ENCODE data around the gene GINS1. TPM values are rescaled to one million over a fixed set of nuclear protein-coding genes. Genes with fewer than 3 reads are reported as not detected.

GINS1 gene
- total RNA-seq, 1 experiment from 2014 or later: 30.4 TPM

DNA sequence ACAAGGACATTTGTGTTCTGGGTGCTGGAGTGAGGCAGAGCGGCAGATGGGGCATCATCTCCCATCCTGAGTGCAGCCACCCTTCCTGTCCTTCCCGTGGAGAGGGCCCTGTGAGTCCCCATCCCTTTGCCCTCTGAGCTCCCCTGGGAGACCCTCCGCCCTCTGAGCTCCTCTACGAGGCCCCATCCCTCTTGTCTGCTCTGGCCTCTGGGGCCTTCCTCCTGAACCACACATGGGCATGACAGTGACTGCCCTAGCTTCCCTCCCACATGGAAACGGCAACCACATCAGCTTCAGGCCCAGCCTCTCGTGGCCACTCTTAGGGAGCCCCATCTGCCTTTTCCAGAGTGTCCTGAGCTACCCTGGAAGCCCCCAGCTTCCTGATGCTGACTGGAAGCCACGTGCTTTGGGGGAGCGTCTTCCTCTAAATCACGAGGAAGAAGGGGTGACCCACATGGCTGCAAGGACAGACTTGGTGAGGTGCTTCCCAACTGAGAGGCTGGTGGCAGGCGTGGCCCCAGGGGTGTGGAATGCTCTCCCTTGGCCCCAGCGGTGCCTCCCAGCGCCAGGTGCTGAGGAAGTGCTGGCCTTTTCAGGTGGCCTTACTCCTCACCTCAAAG lies 52.6 kb downstream of the GINS1 start (continued):
- no peak for TF ChIP-seq EGR1 (IDR thresholded peaks at IDR 0.05; ENCODE audit: low read depth)
- TF ChIP-seq, protein P1, sequence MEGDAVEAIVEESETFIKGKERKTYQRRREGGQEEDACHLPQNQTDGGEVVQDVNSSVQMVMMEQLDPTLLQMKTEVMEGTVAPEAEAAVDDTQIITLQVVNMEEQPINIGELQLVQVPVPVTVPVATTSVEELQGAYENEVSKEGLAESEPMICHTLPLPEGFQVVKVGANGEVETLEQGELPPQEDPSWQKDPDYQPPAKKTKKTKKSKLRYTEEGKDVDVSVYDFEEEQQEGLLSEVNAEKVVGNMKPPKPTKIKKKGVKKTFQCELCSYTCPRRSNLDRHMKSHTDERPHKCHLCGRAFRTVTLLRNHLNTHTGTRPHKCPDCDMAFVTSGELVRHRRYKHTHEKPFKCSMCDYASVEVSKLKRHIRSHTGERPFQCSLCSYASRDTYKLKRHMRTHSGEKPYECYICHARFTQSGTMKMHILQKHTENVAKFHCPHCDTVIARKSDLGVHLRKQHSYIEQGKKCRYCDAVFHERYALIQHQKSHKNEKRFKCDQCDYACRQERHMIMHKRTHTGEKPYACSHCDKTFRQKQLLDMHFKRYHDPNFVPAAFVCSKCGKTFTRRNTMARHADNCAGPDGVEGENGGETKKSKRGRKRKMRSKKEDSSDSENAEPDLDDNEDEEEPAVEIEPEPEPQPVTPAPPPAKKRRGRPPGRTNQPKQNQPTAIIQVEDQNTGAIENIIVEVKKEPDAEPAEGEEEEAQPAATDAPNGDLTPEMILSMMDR (IDR thresholded peaks at IDR 0.05 in 2 of 3, conservative IDR thresholded peaks at IDR 0.05 in 1 of 3; ENCODE audit: borderline replicate concordance in 1 of 3, insufficient read depth in 1 of 3, low read depth in 2 of 3, low read length in 2 of 3): no peak
- TF ChIP-seq SIN3A (IDR thresholded peaks at IDR 0.05; ENCODE audit: low read depth): no peak

DNA sequence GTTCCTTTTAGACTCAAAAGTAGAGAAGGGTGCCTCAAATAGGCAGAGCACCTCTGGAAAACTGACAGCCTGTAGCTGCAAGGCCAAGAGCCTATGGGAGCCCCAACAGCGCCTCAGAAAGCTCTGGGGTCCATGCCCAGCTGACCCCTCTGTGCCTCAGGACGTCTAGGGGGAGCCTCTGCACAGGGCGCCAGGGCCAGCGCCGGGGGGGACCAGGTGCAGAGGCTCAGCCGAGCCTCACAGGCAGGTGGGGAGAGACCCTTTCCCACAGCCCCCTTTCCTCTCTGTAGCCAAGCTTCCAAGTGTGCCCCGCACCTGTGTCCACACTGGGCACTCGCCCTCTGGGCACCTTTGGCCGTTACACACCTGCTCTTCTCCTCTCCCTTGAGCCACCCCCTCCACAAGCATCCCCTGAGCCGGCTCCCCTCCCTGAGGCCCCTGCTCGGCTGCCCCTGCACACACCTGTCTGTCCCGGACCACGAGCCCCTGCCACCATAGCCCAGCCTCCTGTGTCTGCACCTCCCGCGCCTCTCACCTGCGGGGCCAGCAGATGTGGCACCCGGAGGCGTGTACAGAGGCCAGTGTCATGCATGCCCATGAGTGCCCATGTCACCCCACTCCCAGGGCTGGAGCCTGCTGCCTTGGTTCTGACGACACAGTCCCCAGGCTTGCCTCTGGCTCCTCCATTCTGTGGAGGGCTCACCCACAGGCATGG lies 53.2 kb downstream of the GINS1 start:
- Histone ChIP-seq H3K4me1 (ENCODE audit: control insufficient read depth in 1 of 2, insufficient read depth in 2 of 2, low read length in 2 of 2) (no peaks in the 10 kb centered on the region), H2AFZ (ENCODE audit: low read depth, low read length, poor library complexity, severe bottlenecking) (no peak overlapping the region), H3K9me2 (ENCODE audit: insufficient read depth) (no peaks in the 10 kb centered on the region), H3K9ac (ENCODE audit: low read length) (no peak overlapping the region), H3K9me3 (ENCODE audit: control insufficient read depth in 1 of 2, insufficient read depth in 1 of 2, low read depth in 1 of 2, low read length in 2 of 2) (no peaks in the 10 kb centered on the region), H3K27ac (ENCODE audit: low read depth, low read length) (no peak overlapping the region), H3K4me3 (replicated peaks in 1 of 2; ENCODE audit: low read depth in 1 of 2, low read length in 2 of 2) (no peak overlapping the region), H4K20me1 (ENCODE audit: insufficient read depth) (no peaks in the 10 kb centered on the region), H3K79me2 (ENCODE audit: insufficient read depth, low read length) (no peaks in the 10 kb centered on the region), H3K36me3 (ENCODE audit: control insufficient read depth in 1 of 2, insufficient read depth in 2 of 2, low read length in 2 of 2) (no peaks in the 10 kb centered on the region), H3K27me3 (ENCODE audit: insufficient read depth, low read length) (no peaks in the 10 kb centered on the region), H3K4me2 (ENCODE audit: low read length) (no peak overlapping the region)
- RAD21 ChIA-PET (ENCODE audit: low non-redundant PET in 1 of 2, low total read pairs in 2 of 2, uncharacterized antibody in 2 of 2, unreplicated experiment in 2 of 2): no interaction called here
- CTCF ChIA-PET: no interaction called here
- no peak for ATAC-seq
- POLR2A ChIA-PET: no interaction called here
- no peak for DNase-seq (ENCODE audit: low read depth, low spot score)
- TF ChIP-seq, protein P1 (IDR thresholded peaks at IDR 0.05 in 2 of 3, conservative IDR thresholded peaks at IDR 0.05 in 1 of 3; ENCODE audit: borderline replicate concordance in 1 of 3, insufficient read depth in 1 of 3, low read depth in 2 of 3, low read length in 2 of 3): no peak
- TF ChIP-seq ZFX (IDR thresholded peaks at IDR 0.05) (no peak), JUND (IDR thresholded peaks at IDR 0.05) (no peak)
- intact Hi-C loops (cut with micrococcal nuclease): no loop called here
- no TSS peak for BruUV-seq (replicated peaks)

Data from HCT116 (cell line).